MG63 (cell line): ENCODE results near the gene FAM228A. TPM values are rescaled to one million over a fixed set of nuclear protein-coding genes. Genes with fewer than 3 reads are reported as not detected.

Experiments used
- total RNA-seq: library from RNA; depleted of rRNA; stranded (reverse); fragments of >200 nt; shearing (Covaris generic); gene quantifications from 2 replicates; pipeline ENCODE4 v1.2.3, GENCODE V29; 2014; ENCODE audit warnings: low replicate concordance; rRNA removed

FAM228A gene
- total RNA-seq, 1 experiment from 2014 or later = not detected

Other genes starting within 250 kb of the FAM228A start
- gene ATAD2B, start 247.9 kb upstream of the FAM228A start, total RNA-seq = 2.9 and 4.5 TPM in 2 replicates
- gene UBXN2A, start 234.6 kb upstream of the FAM228A start, total RNA-seq = 16.0 and 25.2 TPM in 2 replicates
- not detected in 2 replicates for gene MFSD2B, start 165.0 kb upstream of the FAM228A start, total RNA-seq
- gene WDCP, start 127.7 kb upstream of the FAM228A start, total RNA-seq = 10.6 and 12.2 TPM in 2 replicates
- 5.1 TPM in 1 of 2 replicates, not detected in the other for gene FKBP1B, start 125.3 kb upstream of the FAM228A start, total RNA-seq
- gene SF3B6, start 98.7 kb upstream of the FAM228A start, total RNA-seq = 264 and 301 TPM in 2 replicates
- 5.0 and 6.5 TPM in 2 replicates for gene TP53I3, start 90.2 kb upstream of the FAM228A start, total RNA-seq
- not detected in 2 replicates for gene PFN4, start 51.7 kb upstream of the FAM228A start, total RNA-seq
- gene FAM228B, start 51.6 kb upstream of the FAM228A start, total RNA-seq = 1.4 and 2.4 TPM in 2 replicates
- 7.2 and 16.9 TPM in 2 replicates for gene ITSN2, start 185.5 kb downstream of the FAM228A start, total RNA-seq